ENCODE data around the gene GPR26.

The GPR26 gene

DNA sequence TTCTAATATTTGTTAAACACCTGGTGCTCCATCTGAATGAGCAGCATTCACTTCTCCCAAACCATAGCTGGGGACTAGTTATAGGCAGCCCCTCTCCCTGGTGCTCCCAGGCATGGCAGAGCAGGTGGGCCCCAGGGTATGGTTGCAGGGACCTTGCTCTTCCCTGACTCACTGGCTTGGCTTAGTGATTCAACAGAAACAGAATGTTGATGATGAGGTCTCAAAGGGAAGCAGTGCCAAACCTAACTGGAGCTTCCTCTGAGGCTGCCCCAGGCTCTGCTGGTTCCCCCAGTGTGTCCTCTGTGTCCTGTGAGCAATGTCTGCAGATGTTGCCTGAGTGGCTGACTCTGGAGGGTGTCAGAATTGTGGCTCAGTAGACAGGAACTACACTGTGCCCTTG is 3.7 kb downstream of the GPR26 start:
- H3K9me3 Mint-ChIP-seq, result no peaks in the 10 kb centered on the region
- no peak overlapping the region for H3K27ac Mint-ChIP-seq
- no peaks in the 10 kb centered on the region for H3K36me3 Mint-ChIP-seq (ENCODE audit: low read depth)
- DNase-seq (ENCODE audit: low spot score), result no peak
- no peak overlapping the region for H3K4me3 Mint-ChIP-seq
- peaks cover 11% of the 10 kb centered on the region for H3K27me3 Mint-ChIP-seq (ENCODE audit: low read depth)
- H3K4me1 Mint-ChIP-seq (ENCODE audit: low read depth), result no peaks in the 10 kb centered on the region

DNA sequence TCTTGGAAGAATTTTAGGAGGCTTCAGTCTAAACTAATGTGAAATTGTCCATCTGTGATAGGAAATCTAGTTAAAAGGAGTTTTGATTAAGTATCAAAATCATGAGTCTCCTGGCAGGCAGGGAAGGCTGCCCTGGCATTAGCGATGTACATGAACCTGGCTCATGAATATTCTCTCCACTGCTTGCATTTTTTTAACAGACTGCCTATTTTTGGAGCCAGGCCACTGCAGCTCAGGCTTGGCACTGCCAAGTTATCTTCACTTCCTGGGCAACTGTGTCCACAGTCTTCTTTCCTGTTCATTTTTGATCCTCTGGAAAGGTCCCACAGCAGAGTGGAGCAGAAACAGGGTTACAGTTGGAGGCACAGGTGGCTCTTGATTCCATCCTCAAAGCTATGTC is 7.0 kb downstream of the GPR26 start:
- H3K36me3 Mint-ChIP-seq (ENCODE audit: low read depth), result no peaks in the 10 kb centered on the region
- no peak overlapping the region for H3K4me3 Mint-ChIP-seq
- H3K4me1 Mint-ChIP-seq (ENCODE audit: low read depth), result no peaks in the 10 kb centered on the region
- H3K9me3 Mint-ChIP-seq, result no peaks in the 10 kb centered on the region
- DNase-seq (ENCODE audit: low spot score), result no peak
- H3K27ac Mint-ChIP-seq, result no peak overlapping the region
- H3K27me3 Mint-ChIP-seq (ENCODE audit: low read depth), result no peaks in the 10 kb centered on the region

DNA sequence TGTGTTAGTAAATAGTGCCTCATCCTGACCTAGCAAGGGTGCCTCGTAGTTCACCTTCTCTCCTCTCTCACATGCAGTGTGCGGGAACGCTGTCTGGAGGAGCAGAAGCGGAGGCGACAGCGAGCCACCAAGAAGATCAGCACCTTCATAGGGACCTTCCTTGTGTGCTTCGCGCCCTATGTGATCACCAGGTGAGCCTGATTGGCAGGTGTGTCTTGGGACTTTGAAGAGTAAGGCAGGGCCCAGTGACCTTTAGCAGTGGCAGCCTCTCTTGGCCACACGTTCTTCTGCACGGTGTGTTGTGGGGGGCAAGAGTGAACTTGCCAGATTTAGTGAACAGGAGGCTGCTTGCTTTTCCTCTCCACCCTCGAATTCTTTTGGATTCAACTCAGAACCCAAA is 8.6 kb downstream of the GPR26 start:
- Mint-ChIP-seq H3K27me3 (ENCODE audit: low read depth) (no peaks in the 10 kb centered on the region), H3K4me3 (no peak overlapping the region), H3K9me3 (no peaks in the 10 kb centered on the region), H3K36me3 (ENCODE audit: low read depth) (no peaks in the 10 kb centered on the region), H3K4me1 (ENCODE audit: low read depth) (no peaks in the 10 kb centered on the region), H3K27ac (no peak overlapping the region)
- DNase-seq (ENCODE audit: low spot score), result no peak

DNA sequence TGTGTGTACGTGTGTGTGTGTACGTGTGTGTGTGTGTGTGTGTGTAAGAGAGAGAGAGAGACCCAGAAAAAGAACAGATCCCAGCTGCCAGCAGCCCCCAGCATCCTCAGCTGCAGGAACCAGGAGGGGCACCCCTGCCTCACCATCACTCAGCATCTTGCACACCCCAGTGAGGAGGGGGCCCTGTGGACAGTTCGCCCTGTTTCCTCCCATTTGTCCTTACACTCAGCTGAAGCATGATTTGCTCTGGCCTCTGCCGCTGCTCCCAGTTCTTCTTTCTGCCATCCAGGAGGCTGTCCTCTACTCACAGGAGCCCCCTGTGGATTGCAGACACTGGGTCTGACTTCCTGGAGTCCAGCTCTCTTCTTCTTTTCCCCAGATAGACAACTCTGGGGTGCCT is 9.7 kb downstream of the GPR26 start:
- H3K9me3 Mint-ChIP-seq, result no peaks in the 10 kb centered on the region
- no peak overlapping the region for H3K4me3 Mint-ChIP-seq
- H3K27me3 Mint-ChIP-seq (ENCODE audit: low read depth), result no peaks in the 10 kb centered on the region
- no peaks in the 10 kb centered on the region for H3K4me1 Mint-ChIP-seq (ENCODE audit: low read depth)
- no peak overlapping the region for H3K27ac Mint-ChIP-seq
- H3K36me3 Mint-ChIP-seq (ENCODE audit: low read depth), result no peaks in the 10 kb centered on the region
- DNase-seq (ENCODE audit: low spot score), result no peak

DNA sequence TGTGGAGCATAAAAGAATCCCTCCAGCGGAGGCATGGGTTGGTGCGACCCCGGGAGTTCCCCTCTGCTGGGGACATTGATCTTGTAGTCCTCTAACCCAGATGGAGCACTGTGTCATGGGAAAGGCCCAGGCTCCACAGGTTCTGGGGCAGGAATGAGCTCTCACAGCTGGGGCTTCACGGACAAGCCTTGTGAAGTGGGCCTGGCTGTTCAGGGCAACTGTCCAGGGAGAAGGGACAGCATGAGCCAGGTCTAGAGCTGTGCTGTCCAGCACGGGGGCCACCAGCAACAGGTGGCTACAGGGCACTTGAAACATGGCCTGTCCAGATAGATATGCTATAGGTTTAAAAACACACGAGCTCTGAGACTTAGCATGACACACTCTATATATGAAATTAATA is 11.4 kb downstream of the GPR26 start:
- no peak for DNase-seq (ENCODE audit: low spot score)
- Mint-ChIP-seq H3K4me3 (no peak overlapping the region), H3K36me3 (ENCODE audit: low read depth) (no peaks in the 10 kb centered on the region), H3K27ac (no peak overlapping the region), H3K27me3 (ENCODE audit: low read depth) (no peaks in the 10 kb centered on the region), H3K4me1 (ENCODE audit: low read depth) (no peaks in the 10 kb centered on the region), H3K9me3 (no peaks in the 10 kb centered on the region)

DNA sequence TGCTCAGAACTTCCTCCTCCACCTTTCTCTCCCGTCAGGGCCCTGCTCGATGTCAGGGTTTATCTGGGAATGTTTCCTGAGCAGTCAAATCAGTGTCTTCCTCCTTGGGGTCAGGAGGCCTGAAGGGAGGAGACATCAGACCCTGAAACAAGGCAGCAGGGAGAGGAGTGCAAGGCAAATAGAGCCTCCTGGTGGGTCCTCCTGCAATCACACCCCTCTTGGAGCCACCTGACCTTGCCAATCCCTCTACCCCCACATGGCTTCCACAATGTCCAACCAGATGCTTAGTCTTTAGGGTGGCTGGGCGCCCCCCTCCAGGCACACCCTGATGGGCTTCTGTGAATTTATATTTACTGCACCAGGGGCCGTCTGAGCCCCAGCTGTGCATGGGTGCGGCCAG is 12.2 kb downstream of the GPR26 start:
- Mint-ChIP-seq H3K36me3 (ENCODE audit: low read depth) (no peaks in the 10 kb centered on the region), H3K27ac (no peak overlapping the region), H3K9me3 (no peaks in the 10 kb centered on the region), H3K4me3 (no peak overlapping the region), H3K4me1 (ENCODE audit: low read depth) (no peaks in the 10 kb centered on the region), H3K27me3 (ENCODE audit: low read depth) (no peaks in the 10 kb centered on the region)
- no peak for DNase-seq (ENCODE audit: low spot score)

DNA sequence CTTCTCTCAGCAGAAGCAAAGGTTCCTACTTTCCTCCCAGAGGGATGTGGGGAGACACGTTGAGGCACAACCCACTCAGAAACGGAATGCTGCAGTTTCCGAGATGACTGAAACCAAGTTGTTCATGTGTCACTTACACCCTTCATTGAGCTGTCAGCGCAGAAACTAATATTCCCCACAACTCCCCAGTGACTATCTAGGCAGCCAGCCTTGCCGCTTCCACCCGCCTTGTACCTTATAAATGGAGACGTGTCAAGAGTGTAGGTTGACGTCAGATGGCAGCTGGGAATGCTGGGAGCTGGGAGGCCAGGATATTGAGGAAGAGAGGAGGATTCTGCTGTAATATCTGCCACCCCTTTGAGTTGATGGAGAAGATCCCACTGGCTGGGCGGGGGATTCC is 15.1 kb downstream of the GPR26 start:
- no peak for DNase-seq (ENCODE audit: low spot score)
- Mint-ChIP-seq H3K27ac (no peak overlapping the region), H3K9me3 (no peaks in the 10 kb centered on the region), H3K4me1 (ENCODE audit: low read depth) (no peaks in the 10 kb centered on the region), H3K36me3 (ENCODE audit: low read depth) (no peaks in the 10 kb centered on the region), H3K4me3 (no peak overlapping the region), H3K27me3 (ENCODE audit: low read depth) (no peaks in the 10 kb centered on the region)

DNA sequence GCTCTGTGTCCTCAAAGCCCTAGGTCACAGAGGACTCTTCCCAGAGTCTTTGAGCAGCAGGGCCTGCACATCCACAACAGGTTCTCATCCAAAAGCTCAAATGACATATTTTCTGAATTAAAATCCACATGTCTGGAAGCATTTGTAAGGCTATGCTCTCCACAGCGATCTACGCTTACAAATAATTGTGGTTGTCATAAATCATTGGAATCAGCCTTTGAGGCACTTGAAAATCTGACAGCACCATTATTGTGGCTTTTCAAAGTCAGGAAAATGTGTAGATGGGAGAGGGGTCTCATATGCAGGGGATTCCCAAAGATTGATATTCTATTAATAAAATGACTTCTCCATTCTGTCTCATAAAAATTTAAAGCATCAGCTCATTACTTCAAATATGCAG is 16.3 kb downstream of the GPR26 start:
- H3K27ac Mint-ChIP-seq, result no peak overlapping the region
- H3K4me3 Mint-ChIP-seq, result no peak overlapping the region
- H3K36me3 Mint-ChIP-seq (ENCODE audit: low read depth), result no peaks in the 10 kb centered on the region
- no peaks in the 10 kb centered on the region for H3K9me3 Mint-ChIP-seq
- H3K27me3 Mint-ChIP-seq (ENCODE audit: low read depth), result no peaks in the 10 kb centered on the region
- no peaks in the 10 kb centered on the region for H3K4me1 Mint-ChIP-seq (ENCODE audit: low read depth)
- DNase-seq (ENCODE audit: low spot score), result no peak

DNA sequence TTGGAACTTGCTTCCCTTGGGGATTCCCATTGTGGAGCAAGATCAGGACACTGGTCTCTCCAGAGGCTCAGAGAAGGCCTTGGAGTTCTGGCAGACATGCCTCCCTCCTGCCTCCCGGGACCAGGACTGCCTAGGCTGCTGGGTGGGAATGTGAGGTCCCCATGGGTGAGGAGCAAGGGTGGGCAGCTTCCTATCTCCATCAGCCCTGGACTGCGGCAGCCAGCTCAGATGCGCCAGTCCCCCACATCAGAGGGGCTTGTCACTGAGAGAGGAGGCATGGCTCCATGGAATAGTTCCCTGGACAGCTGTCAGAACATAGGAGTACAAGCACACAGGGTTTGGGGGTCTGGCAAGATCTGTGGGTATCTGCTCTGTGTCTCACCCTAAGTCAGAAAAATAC is 17.3 kb downstream of the GPR26 start:
- Mint-ChIP-seq H3K4me1 (ENCODE audit: low read depth) (no peaks in the 10 kb centered on the region), H3K4me3 (no peak overlapping the region), H3K36me3 (ENCODE audit: low read depth) (no peaks in the 10 kb centered on the region), H3K27me3 (ENCODE audit: low read depth) (no peaks in the 10 kb centered on the region), H3K9me3 (no peaks in the 10 kb centered on the region), H3K27ac (no peak overlapping the region)
- no peak for DNase-seq (ENCODE audit: low spot score)

DNA sequence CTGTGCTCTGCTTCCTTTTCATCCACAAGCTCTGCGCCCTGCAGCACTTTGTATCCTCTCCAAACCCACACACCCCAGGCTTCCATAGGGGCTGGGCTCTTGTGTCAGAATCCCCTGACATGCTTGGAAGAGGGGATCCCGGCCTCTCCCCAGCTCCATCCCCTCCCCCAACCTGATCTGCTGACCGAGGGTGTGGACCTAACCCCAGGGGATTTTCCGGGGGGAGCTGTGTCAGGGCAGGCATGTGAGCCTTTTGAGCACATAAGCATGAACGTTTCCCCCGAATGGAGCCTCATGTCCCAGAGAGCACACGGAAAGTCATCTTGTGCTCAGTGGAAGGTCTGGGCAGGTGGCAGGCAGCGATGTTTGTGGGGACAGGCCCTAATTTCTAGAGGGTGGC is 17.7 kb downstream of the GPR26 start:
- Mint-ChIP-seq H3K4me1 (ENCODE audit: low read depth) (no peaks in the 10 kb centered on the region), H3K27ac (no peak overlapping the region), H3K4me3 (no peak overlapping the region), H3K36me3 (ENCODE audit: low read depth) (no peaks in the 10 kb centered on the region), H3K27me3 (ENCODE audit: low read depth) (no peaks in the 10 kb centered on the region), H3K9me3 (no peaks in the 10 kb centered on the region)
- DNase-seq (ENCODE audit: low spot score), result no peak

DNA sequence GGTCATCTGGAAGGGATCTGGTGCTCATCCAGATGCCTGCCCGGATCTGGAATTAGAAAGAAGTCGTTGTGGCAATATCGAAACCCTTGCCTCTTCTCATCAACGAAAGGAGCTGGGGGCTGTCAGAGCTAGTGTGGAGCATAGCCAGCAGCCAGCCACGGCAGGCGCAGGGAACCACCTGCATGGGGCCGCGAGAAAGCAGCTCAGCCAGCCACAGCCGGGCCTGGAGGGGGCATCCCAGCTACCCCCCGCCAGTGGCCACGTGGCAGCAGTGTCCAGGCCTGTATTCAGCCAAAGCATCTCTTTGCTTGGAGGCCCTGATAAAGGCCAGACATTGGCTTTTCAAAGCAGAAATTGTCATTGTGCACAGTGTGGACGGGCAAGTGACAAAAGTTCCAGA is 19.1 kb downstream of the GPR26 start:
- Mint-ChIP-seq H3K27ac (no peak overlapping the region), H3K9me3 (no peaks in the 10 kb centered on the region), H3K4me1 (ENCODE audit: low read depth) (no peaks in the 10 kb centered on the region), H3K4me3 (no peak overlapping the region), H3K27me3 (ENCODE audit: low read depth) (no peaks in the 10 kb centered on the region), H3K36me3 (ENCODE audit: low read depth) (no peaks in the 10 kb centered on the region)
- DNase-seq (ENCODE audit: low spot score), result no peak

DNA sequence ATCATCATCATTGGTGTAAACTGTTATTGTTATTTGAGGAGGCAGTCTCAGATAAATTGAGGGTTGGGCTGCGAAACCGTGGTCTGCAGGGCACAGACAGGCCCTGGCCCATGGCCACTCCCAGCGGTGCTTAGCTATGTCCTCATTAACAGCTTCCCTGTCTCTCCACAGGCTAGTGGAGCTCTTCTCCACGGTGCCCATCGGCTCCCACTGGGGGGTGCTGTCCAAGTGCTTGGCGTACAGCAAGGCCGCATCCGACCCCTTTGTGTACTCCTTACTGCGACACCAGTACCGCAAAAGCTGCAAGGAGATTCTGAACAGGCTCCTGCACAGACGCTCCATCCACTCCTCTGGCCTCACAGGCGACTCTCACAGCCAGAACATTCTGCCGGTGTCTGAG is 21.6 kb downstream of the GPR26 start:
- H3K4me1 Mint-ChIP-seq (ENCODE audit: low read depth), result no peaks in the 10 kb centered on the region
- no peak overlapping the region for H3K27ac Mint-ChIP-seq
- no peaks in the 10 kb centered on the region for H3K9me3 Mint-ChIP-seq

DNA sequence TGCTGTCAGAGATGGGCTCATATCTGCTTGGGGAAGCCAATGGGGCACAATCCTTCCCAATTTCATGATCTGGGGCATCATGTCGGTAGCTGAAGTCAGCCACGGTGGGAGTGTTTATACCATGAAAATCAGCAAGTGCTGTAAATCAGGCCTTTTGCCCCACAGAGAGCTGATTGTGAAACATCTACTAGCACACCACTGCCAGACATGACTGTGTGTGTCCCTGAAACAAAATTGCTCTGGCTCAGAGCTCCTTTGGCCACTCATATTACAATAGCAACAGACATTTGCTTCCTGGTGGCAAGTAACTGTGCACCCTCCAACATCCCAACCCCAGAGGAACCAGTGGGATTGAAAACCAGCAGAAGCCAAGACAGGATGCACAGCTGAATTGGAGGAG is 23.7 kb downstream of the GPR26 start:
- no peaks in the 10 kb centered on the region for H3K4me1 Mint-ChIP-seq (ENCODE audit: low read depth)
- H3K9me3 Mint-ChIP-seq, result no peaks in the 10 kb centered on the region
- H3K27ac Mint-ChIP-seq, result no peak overlapping the region
- no peaks in the 10 kb centered on the region for H3K27me3 Mint-ChIP-seq (ENCODE audit: low read depth)
- H3K4me3 Mint-ChIP-seq, result no peak overlapping the region
- H3K36me3 Mint-ChIP-seq (ENCODE audit: low read depth), result no peaks in the 10 kb centered on the region
- DNase-seq (ENCODE audit: low spot score), result no peak

More for the DNA sequence above, 21.6 kb downstream of the GPR26 start:
- no peak for DNase-seq (ENCODE audit: low spot score)
- Mint-ChIP-seq H3K4me3 (no peak overlapping the region), H3K36me3 (ENCODE audit: low read depth) (no peaks in the 10 kb centered on the region), H3K27me3 (ENCODE audit: low read depth) (no peaks in the 10 kb centered on the region)

DNA sequence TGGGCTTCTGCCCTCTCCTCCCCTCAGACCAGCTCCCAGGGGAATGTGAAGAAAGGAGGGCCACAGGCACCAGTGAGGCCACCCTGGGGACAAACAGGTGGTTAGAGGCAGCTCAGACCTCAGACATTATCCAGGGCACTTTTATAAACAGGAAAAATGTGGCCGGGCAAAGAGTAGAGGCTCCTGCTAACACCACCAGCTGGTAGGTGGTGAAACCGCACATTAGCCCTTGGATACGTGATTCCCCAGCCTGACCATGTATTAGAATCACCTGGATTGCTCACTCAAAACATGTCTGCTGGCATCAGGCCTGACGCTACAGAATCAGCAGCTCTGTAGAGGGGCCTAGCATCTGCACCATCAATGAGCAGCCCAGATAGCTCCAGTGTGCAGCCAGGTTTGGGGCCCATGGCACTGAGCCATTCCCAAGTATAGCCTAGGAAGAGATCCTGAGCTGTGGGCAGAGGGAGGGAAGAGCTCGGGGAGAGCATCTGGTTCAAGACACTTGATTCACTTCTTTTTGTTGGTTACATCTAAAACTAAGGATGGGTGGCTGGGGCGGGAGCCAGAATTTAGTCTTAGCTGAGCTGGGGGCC is 37.1 kb downstream of the GPR26 start:
- DNase-seq (ENCODE audit: low spot score), result no peak
- Mint-ChIP-seq H3K4me3 (no peak overlapping the region), H3K27me3 (ENCODE audit: low read depth) (no peaks in the 10 kb centered on the region), H3K27ac (no peak overlapping the region), H3K4me1 (ENCODE audit: low read depth) (no peaks in the 10 kb centered on the region), H3K9me3 (no peaks in the 10 kb centered on the region), H3K36me3 (ENCODE audit: low read depth) (no peaks in the 10 kb centered on the region)

DNA sequence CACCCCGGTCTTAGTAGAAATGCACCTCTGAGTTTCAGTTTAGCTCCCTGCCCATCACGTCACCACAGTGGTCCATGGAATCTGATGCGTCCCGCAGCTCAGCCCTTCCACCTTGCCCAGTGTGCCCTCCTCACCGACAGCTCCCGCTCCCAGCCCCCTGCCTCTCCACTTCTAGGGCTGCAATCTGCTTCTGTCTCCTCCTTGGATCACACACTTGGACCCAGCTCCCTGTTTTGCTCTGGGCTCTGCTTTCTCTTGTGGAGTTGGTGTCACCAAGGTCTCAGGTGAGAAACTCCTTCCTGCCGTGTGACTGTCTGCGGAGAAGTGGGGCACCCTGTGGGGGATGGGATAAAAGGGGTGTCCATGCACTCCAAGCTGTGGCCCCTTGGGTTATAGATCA is 37.9 kb downstream of the GPR26 start:
- H3K9me3 Mint-ChIP-seq, result no peaks in the 10 kb centered on the region
- H3K4me1 Mint-ChIP-seq (ENCODE audit: low read depth), result no peaks in the 10 kb centered on the region
- no peaks in the 10 kb centered on the region for H3K36me3 Mint-ChIP-seq (ENCODE audit: low read depth)
- no peaks in the 10 kb centered on the region for H3K27me3 Mint-ChIP-seq (ENCODE audit: low read depth)
- H3K27ac Mint-ChIP-seq, result no peak overlapping the region
- no peak for DNase-seq (ENCODE audit: low spot score)
- no peak overlapping the region for H3K4me3 Mint-ChIP-seq

All from T-helper 2 cell treated with Interferon-gamma antibody and Interleukin-4, amounts not matched to agents 5 μg/mL and 100 μg/mL, for 36 hours (primary cell).